K562 (cell line): ENCODE data around the gene FMO5. TPM values are rescaled to one million over a fixed set of nuclear protein-coding genes. Genes with fewer than 3 reads are reported as not detected.

Experiments used
- ATAC-seq: fragments of 200-7000 bp; cut with Tn5 transposase; 3 replicates; pipeline ENCODE4 v1.9.1; 2020; ENCODE audit warnings: moderate library complexity
- BruUV-seq: library from RNA; stranded (reverse); fragments of 400-500 nt; replicated peaks from 2 replicates; lab custom pipeline; 2021; lab: Mats Ljungman, UMichigan
- CTCF ChIA-PET: fragments of 300-600 bp; formaldehyde crosslinking; extraction: SDS; loops from one replicate; lab custom pipeline; 2021; ENCODE audit warnings: low intra/inter-chr PET ratio; lab: Yijun Ruan, JAX
- POLR2A ChIA-PET: fragments of 300-600, 350-650 bp; sonication (Branson Sonifier 250); formaldehyde crosslinking; extraction: SDS; loops from one replicate; lab custom pipeline; 2021; ENCODE audit warnings: antibody characterized with exemption, inconsistent platforms; lab: Yijun Ruan, JAX
- DNase-seq, 4 experiments: peaks; one replicate each; pipeline versions ENCODE4 v3.0.0 to v3.0.0-alpha.2; 2011 to 2018; ENCODE audit warnings: low spot score in 3 of 4, mixed read lengths in 3 of 4; ENCODE audit errors: extremely low read depth in 1 of 4
- FAIRE-seq: peaks from 2 replicates; lab custom pipeline; 2011; peaks lifted over from hg19 to GRCh38; lab: Jason Lieb, UNC
- H2AFZ ChIP-seq: 2 replicates; pipeline ENCODE4 v1.6.0; 2011; ENCODE audit warnings: low read depth, low read length, control low read depth, inconsistent platforms
- H3K27ac ChIP-seq: fragments of 200-600 bp; 3 replicates; pipeline ENCODE4 v1.8.0; 2011; ENCODE audit warnings: low read depth, mild to moderate bottlenecking, control low read depth, inconsistent platforms, low read length, moderate library complexity, mixed read lengths; ENCODE audit errors: extremely low read depth
- H3K27me3 ChIP-seq, 2 experiments: fragments of 300-600 bp in 1 of 2; 2 replicates in 1 of 2; 3 replicates in 1 of 2; pipeline versions ENCODE4 v1.6.0 to v1.8.0; 2011; ENCODE audit warnings: inconsistent platforms in 2 of 2, low read length in 2 of 2, mild to moderate bottlenecking in 1 of 2, mixed read lengths in 1 of 2, moderate library complexity in 1 of 2; ENCODE audit not compliant: control insufficient read depth in 2 of 2, insufficient read depth in 2 of 2
- H3K36me3 ChIP-seq: fragments of 300-600 bp; 3 replicates; pipeline ENCODE4 v1.8.0; 2011; ENCODE audit warnings: mild to moderate bottlenecking, low read length, inconsistent platforms; ENCODE audit not compliant: control insufficient read depth, insufficient read depth
- H3K4me1 ChIP-seq, 2 experiments: fragments of 200-600 bp in 1 of 2; replicated peaks in 1 of 2; 2 replicates in 1 of 2; 3 replicates in 1 of 2; pipeline versions ENCODE4 v1.5.1 to v1.8.0; 2011; ENCODE audit warnings: inconsistent platforms in 2 of 2, low read length in 2 of 2, mild to moderate bottlenecking in 1 of 2, mixed read lengths in 1 of 2, moderate library complexity in 1 of 2; ENCODE audit not compliant: control insufficient read depth in 2 of 2, insufficient read depth in 2 of 2
- H3K4me2 ChIP-seq: 2 replicates; pipeline ENCODE4 v1.6.1; 2011; ENCODE audit warnings: low read length, control low read depth, inconsistent platforms, mixed read lengths; ENCODE audit not compliant: insufficient read depth
- H3K4me3 ChIP-seq: fragments of 200-600 bp; sonication (generic), shearing (Covaris generic); 2 replicates; pipeline ENCODE4 v1.5.1; 2016; ENCODE audit warnings: control low read depth, inconsistent platforms
- H3K79me2 ChIP-seq: fragments of 200-600 bp; 3 replicates; pipeline ENCODE4 v1.8.0; 2011; ENCODE audit warnings: low read length, inconsistent platforms; ENCODE audit not compliant: control insufficient read depth, insufficient read depth
- H3K9ac ChIP-seq, 2 experiments: 2 replicates each; pipeline versions ENCODE4 v1.6.0 to v1.6.1; 2011; ENCODE audit warnings: low read depth in 2 of 2, low read length in 2 of 2, control low read depth in 1 of 2, inconsistent platforms in 1 of 2, mild to moderate bottlenecking in 1 of 2, mixed read lengths in 1 of 2; ENCODE audit not compliant: insufficient read depth in 1 of 2
- H3K9me1 ChIP-seq: one replicate; pipeline ENCODE4 v1.6.0; 2011; ENCODE audit warnings: inconsistent platforms, mild to moderate bottlenecking, low read length, moderate library complexity; ENCODE audit not compliant: control insufficient read depth, insufficient read depth
- H3K9me3 ChIP-seq: replicated peaks from 2 replicates; pipeline ENCODE4 v1.5.1; 2011; ENCODE audit warnings: low read depth, low read length, inconsistent platforms; ENCODE audit not compliant: control insufficient read depth, insufficient read depth
- H4K20me1 ChIP-seq: replicated peaks from 2 replicates; pipeline ENCODE4 v1.6.1; 2011; ENCODE audit warnings: low read length, inconsistent platforms, mixed read lengths; ENCODE audit not compliant: control insufficient read depth, insufficient read depth
- CAMTA2 ChIP-seq: fragments of 250-450 bp; sonication (Bioruptor Pico); conservative IDR thresholded peaks from 2 replicates; pipeline ENCODE4 v1.5.1; 2022
- COPS2 ChIP-seq: fragments of 450-650 bp; conservative IDR thresholded peaks from 2 replicates; pipeline ENCODE4 v1.6.1; 2016; ENCODE audit warnings: mild to moderate bottlenecking, moderate library complexity
- CREB3 ChIP-seq: fragments of 450-650 bp; conservative IDR thresholded peaks from 2 replicates; pipeline ENCODE4 v1.6.1; 2016; ENCODE audit warnings: missing genetic modification characterization, low read depth, mild to moderate bottlenecking, missing compliant biosample characterization, moderate library complexity
- GTF2B ChIP-seq: IDR thresholded peaks from 2 replicates; pipeline ENCODE4 v1.6.1; 2011; ENCODE audit not compliant: insufficient read length; ENCODE audit errors: extremely low read depth
- MCM2 ChIP-seq: fragments of 450-650 bp; IDR thresholded peaks from 2 replicates; pipeline ENCODE4 v1.6.1; 2017; ENCODE audit warnings: low read depth, mild to moderate bottlenecking
- RNF2 ChIP-seq: sonication (generic); IDR thresholded peaks from 2 replicates; pipeline ENCODE4 v1.6.1; 2016
- RNF219 ChIP-seq: fragments of 250-450 bp; sonication (Bioruptor Pico); IDR thresholded peaks from 2 replicates; pipeline ENCODE4 v1.5.0; 2022; ENCODE audit warnings: mild to moderate bottlenecking
- SMARCB1 ChIP-seq: IDR thresholded peaks from 2 replicates; pipeline ENCODE4 v1.6.1; 2011; ENCODE audit warnings: improper control_type of control experiment, low read depth; ENCODE audit not compliant: insufficient read length
- TOE1 ChIP-seq, 2 experiments: fragments of 450-650 bp in 1 of 2; sonication (generic) in 1 of 2; formaldehyde crosslinking in 1 of 2; IDR thresholded peaks; 2 replicates each; pipeline versions ENCODE4 v1.7.1 to v1.8.0; 2016 to 2022; ENCODE audit warnings: borderline replicate concordance in 2 of 2, mild to moderate bottlenecking in 2 of 2, antibody characterized with exemption in 1 of 2, inconsistent platforms in 1 of 2, low read depth in 1 of 2, missing genetic modification reagents in 1 of 2, moderate library complexity in 1 of 2
- ZNF121 ChIP-seq: sonication (generic); formaldehyde crosslinking; conservative IDR thresholded peaks from 2 replicates; pipeline ENCODE4 v1.8.0; 2022; ENCODE audit warnings: missing genetic modification reagents
- ZNF224 ChIP-seq: sonication (generic); formaldehyde crosslinking; IDR thresholded peaks from 2 replicates; pipeline ENCODE4 v1.8.0; 2022; ENCODE audit warnings: mild to moderate bottlenecking, missing genetic modification reagents
- ZNF282 ChIP-seq: sonication (generic); formaldehyde crosslinking; IDR thresholded peaks from 2 replicates; pipeline ENCODE4 v1.8.1; 2023; ENCODE audit warnings: missing genetic modification reagents
- ZNF316 ChIP-seq: fragments of 450-650 bp; IDR thresholded peaks from 2 replicates; pipeline ENCODE4 v1.6.1; 2016
- ZNF436 ChIP-seq: fragments of 250-450, 450-650 bp; sonication (Bioruptor Pico); formaldehyde crosslinking; IDR thresholded peaks from 2 replicates; pipeline ENCODE4 v1.7.0; 2020; ENCODE audit warnings: mild to moderate bottlenecking
- ZNF512 ChIP-seq: IDR thresholded peaks from 2 replicates; pipeline ENCODE4 v1.6.1; 2016; ENCODE audit warnings: missing genetic modification characterization, missing compliant biosample characterization
- ZNF76 ChIP-seq: fragments of 250-450 bp; sonication (Bioruptor Pico); IDR thresholded peaks from 2 replicates; pipeline ENCODE4 v1.4.0; 2020; ENCODE audit warnings: mild to moderate bottlenecking, moderate library complexity, borderline replicate concordance
- WGBS: fragments of 100-300 bp; shearing (Covaris generic); methylation state at CpG from one replicate; pipeline ENCODE4 v1.1.6; 2016; ENCODE audit warnings: low coverage, mixed read lengths; ENCODE audit not compliant: insufficient coverage; ENCODE audit errors: missing lambda C conversion rate; 5-methylcytosine and 5-hydroxymethylcytosine counted together
- in situ Hi-C: fragments of 300-500 bp; cut with MboI; formaldehyde crosslinking; loops from 4 replicates; pipeline ENCODE4 v1.15.0; 2018; ENCODE audit warnings: inconsistent platforms, mixed read lengths
- intact Hi-C: fragments of 100-400 bp; cut with micrococcal nuclease; formaldehyde crosslinking; loops from 2 replicates; pipeline ENCODE4 v1.14.2; 2022
- polyA plus RNA-seq, 8 experiments: library from polyadenylated mRNA; depleted of rRNA in 4 of 8; stranded (reverse) in 5 of 8; unstranded in 3 of 8; fragments of >200 nt; fragmentation: Nextera tagmentation in 2 of 8; fragmentation: Illumina TruSeq in 1 of 8; extraction: Ambion mirVana in 2 of 8; extraction: Trizol in 1 of 8; gene quantifications; 2 replicates each; pipeline versions ENCODE4 v1.2.1 to v1.2.3, GENCODE V29; 2011 to 2014; ENCODE audit warnings: inconsistent platforms in 1 of 8, missing spikeins in 1 of 8
- total RNA-seq, 7 experiments: library from RNA; depleted of rRNA in 6 of 7; stranded (reverse); fragments of >200 nt in 6 of 7; fragmentation: Illumina TruSeq in 2 of 7; extraction: Trizol in 2 of 7; gene quantifications; 2 replicates each; pipeline versions ENCODE4 v1.2.1 to v1.2.3, GENCODE V29; 2011 to 2021; ENCODE audit warnings: low replicate concordance in 1 of 7

FMO5 gene
- total and polyA plus RNA-seq, 9 of the 15 experiments (the other 6 are each of a cell fraction or from before 2014, with no cell fraction given) = 0.11 to 0.69 (median 0.19) TPM; not detected in 1

- TF ChIP-seq ZNF512 (tag) (no peak), MCM2 (no peak)
Observed at GRCh38 chr1:147189514-147189913, 35.6 kb downstream of the FMO5 start (continued).

GRCh38 chr1:147185432-147185831 lies 39.7 kb downstream of the FMO5 start:
- no TSS peak for BruUV-seq
- no peaks in the 10 kb centered on the region for H3K9me3 ChIP-seq
- intact Hi-C loops (no loop called here), in situ Hi-C loops (no loop called here)
- FAIRE-seq (no peak), DNase-seq (no peak), ATAC-seq (no peak)
- CTCF ChIA-PET = no interaction called here
- H3K79me2 ChIP-seq = no peaks in the 10 kb centered on the region
- no peaks in the 10 kb centered on the region for H4K20me1 ChIP-seq
- H3K27ac ChIP-seq = no peak overlapping the region
- no peaks in the 10 kb centered on the region for H3K36me3 ChIP-seq
- WGBS = 0% methylated on average over 2 of the region's 2 CpGs
- POLR2A ChIA-PET = no interaction called here
- H2AFZ ChIP-seq = no peak overlapping the region
- no peak overlapping the region for H3K4me2 ChIP-seq
- no peaks in the 10 kb centered on the region for H3K9me1 ChIP-seq
- H3K4me3 ChIP-seq = no peak overlapping the region
- no peak overlapping the region for H3K9ac ChIP-seq
- H3K27me3 ChIP-seq = peaks cover 8% of the 10 kb centered on the region in 2 experiments; a peak in 2 of 5 replicates
- no peaks in the 10 kb centered on the region for H3K4me1 ChIP-seq
- no peak for TF ChIP-seq CREB3 (tag)
- TF ChIP-seq SMARCB1 = no peak
- TF ChIP-seq COPS2 = no peak
- TF ChIP-seq ZNF224 (CRISPR knock-in tag) = no peak
- TF ChIP-seq ZNF282 = no peak
- TF ChIP-seq ZNF121 (CRISPR knock-in tag) = no peak
- TF ChIP-seq CAMTA2 (CRISPR knock-in tag) = no peak
- TF ChIP-seq RNF219 (CRISPR knock-in tag) = no peak
- TF ChIP-seq ZNF76 (CRISPR knock-in tag) = no peak
- no peak for TF ChIP-seq ZNF436
- TF ChIP-seq TOE1 (IDR thresholded peaks at IDR 0.05; ENCODE audit: borderline replicate concordance) = no peak
- no peak for TF ChIP-seq TOE1 (CRISPR knock-in tag; IDR thresholded peaks at IDR 0.05; ENCODE audit: borderline replicate concordance, low read depth)
- no peak for TF ChIP-seq RNF2
- no peak for TF ChIP-seq ZNF316
- no peak for TF ChIP-seq GTF2B
